ENCODE data around the gene C11orf52.
"Not testable (repeated sequence)": the region's sequence is repeated elsewhere in the genome, so short reads cannot be mapped to it uniquely, and the experiment has no call there.

Gene C11orf52

DNA sequence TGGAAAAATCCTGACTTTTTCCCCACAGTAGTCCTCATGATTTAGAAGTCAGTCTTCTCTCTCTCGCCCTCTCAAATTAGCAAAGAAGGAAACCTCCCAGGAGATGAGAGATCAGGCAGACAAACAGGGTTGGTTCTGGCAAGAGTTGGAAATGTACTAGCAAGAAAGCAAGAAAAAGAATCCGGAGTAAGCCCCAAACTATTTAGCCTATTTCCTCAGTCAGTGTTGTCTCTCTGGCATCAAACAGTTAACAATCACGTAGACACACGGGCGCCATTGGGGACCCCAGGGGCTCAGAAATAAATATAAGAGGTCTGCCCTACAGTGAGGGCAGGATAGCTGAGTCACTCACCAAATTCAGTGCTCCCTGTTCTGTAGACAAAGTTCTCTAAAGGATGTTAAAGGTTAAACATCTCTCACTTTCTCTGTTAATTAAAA is 4.7 kb downstream of the C11orf52 start:
- TF ChIP-seq ZFX (IDR thresholded peaks at IDR 0.05): no peak
- TF ChIP-seq, protein P1, sequence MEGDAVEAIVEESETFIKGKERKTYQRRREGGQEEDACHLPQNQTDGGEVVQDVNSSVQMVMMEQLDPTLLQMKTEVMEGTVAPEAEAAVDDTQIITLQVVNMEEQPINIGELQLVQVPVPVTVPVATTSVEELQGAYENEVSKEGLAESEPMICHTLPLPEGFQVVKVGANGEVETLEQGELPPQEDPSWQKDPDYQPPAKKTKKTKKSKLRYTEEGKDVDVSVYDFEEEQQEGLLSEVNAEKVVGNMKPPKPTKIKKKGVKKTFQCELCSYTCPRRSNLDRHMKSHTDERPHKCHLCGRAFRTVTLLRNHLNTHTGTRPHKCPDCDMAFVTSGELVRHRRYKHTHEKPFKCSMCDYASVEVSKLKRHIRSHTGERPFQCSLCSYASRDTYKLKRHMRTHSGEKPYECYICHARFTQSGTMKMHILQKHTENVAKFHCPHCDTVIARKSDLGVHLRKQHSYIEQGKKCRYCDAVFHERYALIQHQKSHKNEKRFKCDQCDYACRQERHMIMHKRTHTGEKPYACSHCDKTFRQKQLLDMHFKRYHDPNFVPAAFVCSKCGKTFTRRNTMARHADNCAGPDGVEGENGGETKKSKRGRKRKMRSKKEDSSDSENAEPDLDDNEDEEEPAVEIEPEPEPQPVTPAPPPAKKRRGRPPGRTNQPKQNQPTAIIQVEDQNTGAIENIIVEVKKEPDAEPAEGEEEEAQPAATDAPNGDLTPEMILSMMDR (conservative IDR thresholded peaks at IDR 0.05): no peak
- H3K27ac ChIP-seq: no peak overlapping the region

DNA sequence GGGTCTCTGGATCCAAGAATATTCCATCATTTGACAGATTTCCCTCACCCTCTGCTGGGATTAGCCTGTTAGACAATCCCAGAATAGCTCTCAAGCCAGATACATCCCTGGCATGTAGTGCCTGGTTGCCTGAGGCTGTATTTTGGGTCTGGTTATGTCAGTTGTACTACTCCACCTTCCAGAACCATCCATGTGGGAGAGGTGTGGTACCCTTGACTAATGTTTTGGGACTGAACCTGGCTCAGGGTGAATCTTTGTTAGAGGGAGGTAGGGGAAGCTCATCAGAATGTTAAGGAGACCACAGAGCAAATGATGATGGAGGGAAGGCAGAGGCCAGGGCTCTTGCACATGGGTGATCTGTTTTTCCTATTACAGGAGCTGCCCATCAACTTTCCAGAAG is 5.2 kb downstream of the C11orf52 start:
- H3K27ac ChIP-seq: no peak overlapping the region
- TF ChIP-seq, protein P1 (conservative IDR thresholded peaks at IDR 0.05): no peak
- TF ChIP-seq ZFX (IDR thresholded peaks at IDR 0.05): no peak

DNA sequence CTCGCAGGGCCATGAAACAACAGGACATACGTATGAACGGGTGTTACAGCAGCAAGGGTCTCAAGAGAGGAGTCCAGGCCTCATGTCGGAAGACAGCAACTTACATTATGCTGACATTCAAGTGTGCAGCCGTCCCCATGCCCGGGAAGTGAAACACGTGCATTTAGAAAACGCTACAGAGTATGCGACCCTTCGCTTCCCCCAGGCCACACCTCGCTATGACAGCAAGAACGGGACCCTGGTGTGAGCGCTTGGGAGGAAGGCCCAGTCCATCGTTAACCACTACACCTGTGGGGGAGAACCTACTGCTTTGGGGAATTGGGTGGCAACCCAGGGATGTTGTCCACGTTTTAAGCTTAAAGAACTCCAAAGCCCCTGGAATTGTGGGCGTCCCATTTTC is 7.2 kb downstream of the C11orf52 start:
- peak overlapping the region; percentile 73 for H3K27ac ChIP-seq
- TF ChIP-seq, protein P1 (conservative IDR thresholded peaks at IDR 0.05): no peak
- no peak for TF ChIP-seq ZFX (IDR thresholded peaks at IDR 0.05)

DNA sequence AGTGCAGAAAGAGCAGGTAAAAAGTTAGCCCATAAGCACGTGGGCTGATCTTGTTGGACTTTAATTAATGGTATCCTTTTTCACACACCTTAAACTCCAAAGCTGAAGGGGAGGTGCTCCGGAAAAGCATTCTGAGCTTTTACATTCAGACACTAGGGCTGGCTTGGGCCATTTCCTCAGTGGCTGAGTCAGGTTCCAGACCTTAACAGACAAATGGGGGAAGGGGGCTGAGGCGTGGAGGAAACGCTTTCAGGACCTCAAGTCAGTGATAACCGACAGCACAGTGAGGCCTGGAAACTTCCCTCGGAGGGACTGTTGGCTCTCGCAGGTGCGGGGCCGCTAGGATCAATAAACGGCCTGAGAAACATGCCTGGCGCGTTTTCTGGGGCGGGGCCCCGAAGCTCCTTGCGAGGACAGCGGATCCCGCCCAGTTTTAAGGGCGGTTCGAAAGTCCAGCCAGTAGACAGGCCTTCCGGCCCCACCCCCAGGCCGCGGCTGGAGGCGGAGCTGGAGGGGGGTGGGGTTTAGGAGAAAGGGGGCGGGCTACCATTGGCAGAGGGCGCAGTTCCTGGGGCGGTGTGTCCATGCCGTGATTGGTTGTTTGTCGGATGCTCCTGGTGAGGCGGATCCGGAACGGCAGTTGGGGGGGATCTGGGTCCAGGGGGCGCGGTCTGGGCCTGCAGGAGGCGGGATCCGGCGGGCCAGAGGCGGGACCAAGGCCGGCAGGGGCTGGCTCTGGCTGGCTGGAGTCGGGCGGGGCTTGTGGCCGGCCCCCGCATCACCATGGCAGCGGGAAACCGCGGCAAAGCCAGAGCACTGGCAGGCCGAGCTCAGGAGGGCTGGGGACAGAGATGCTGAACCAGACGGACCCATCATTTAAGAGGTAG is 8.0 kb downstream of the C11orf52 start:
- peak overlapping the region; percentile 73 for H3K27ac ChIP-seq
- TF ChIP-seq, protein P1 (conservative IDR thresholded peaks at IDR 0.05): no peak; the same call in 1 of the 2 replicates
- no peak for TF ChIP-seq ZFX (IDR thresholded peaks at IDR 0.05)

DNA sequence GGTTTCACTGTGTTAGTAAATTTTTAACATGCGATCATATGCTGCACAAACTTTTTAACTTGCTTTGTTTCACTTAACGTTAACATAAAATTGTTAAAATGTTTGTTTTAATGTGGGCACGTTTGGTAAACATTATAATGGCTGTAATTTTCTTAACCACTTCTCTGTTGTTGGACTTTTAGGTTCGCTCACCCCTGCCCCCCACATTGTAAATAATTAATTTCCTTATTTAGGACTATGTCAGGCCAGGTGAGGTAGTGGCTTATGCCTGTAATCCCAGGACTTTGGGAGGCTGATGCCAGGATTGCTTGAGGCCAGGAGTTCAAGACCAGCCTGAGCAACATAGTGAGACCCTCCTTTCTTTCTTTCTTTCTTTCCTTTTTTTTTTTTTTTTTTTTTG is 11.8 kb downstream of the C11orf52 start:
- H3K27ac ChIP-seq: no peak overlapping the region
- TF ChIP-seq, protein P1 (conservative IDR thresholded peaks at IDR 0.05): no peak
- no peak for TF ChIP-seq ZFX (IDR thresholded peaks at IDR 0.05)

DNA sequence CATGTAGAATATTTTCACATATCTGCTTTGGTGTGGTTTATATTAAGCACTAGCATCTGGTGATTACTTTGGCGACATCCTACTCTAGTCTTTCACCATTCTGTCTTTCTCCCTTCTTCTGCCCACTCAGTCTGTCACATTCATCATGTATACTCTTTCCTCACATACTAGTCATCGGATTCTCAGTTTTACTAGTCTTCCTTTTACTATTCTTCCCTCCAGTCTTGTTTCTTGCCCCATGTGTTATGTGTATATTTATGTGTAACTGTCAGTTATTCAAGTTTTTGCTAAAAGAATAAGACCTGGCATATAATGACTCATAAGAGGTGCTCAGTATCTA is 13.9 kb downstream of the C11orf52 start:
- TF ChIP-seq, protein P1 (conservative IDR thresholded peaks at IDR 0.05): no peak
- no peak for TF ChIP-seq ZFX (IDR thresholded peaks at IDR 0.05)
- no peak overlapping the region for H3K27ac ChIP-seq

DNA sequence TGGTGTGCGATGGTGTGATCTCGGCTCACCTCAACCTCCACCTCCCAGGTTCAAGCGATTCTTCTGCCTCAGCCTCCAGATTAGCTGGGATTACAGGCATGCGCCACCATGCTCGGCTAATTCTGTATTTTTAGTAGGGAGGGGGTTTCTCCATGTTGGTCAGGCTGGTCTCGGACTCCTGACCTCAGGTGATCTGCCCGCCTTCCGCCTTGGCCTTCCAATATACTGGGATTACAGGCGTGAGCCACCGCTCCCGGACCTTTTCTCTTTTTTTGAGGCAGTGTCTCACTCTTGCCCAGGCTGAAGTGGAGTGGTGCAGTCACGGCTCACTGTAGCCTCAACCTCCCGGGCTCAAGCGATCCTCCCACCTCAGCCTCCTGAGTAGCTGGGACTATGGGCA is 14.5 kb downstream of the C11orf52 start:
- not testable (repeated sequence) for H3K27ac ChIP-seq

DNA sequence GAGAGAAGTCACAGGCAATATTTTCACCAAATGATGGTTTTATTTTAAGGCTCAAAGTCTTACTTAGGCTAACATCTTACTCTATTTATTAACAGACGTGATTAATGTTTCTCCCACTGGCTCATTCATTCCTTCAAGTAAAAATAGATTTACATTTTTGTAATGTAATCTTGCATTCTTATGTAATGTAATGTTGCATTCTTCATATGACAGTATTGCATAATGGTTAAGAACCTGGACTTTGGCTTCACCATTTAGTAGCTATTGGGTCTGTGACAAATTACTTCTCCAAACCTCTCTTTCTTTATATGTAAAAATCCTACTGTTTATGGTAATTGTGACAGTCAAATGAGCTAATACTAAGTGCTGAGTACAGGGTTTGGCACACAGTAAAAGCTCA is 15.2 kb downstream of the C11orf52 start:
- TF ChIP-seq, protein P1 (conservative IDR thresholded peaks at IDR 0.05): no peak
- TF ChIP-seq ZFX (IDR thresholded peaks at IDR 0.05): no peak
- no peak overlapping the region for H3K27ac ChIP-seq
